ENCODE measurements around the gene GAS2L3.

DNA sequence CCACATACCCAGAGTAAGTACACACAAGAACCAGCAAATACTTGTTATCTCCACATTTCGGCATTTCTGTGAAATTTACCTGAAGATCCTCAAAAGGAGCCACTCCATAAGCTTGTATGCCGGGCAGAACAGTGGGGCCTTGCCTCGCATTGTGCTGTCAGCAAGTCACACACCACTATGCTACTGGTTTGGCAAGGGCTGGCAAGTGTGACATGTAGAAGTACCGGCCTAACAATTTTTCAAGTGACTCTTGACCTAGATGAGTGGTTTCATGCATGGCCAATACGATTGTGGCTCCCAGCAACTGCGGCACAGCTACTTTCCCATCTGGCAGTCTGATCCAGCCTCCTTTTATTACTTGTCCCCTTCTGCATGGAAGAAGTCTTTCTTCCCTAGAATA is 69.8 kb downstream of the GAS2L3 start:
- TF ChIP-seq CTCF (IDR thresholded peaks at IDR 0.05) (no peak), POLR2A (IDR thresholded peaks at IDR 0.05) (no peak)
